IgD-negative memory B cell (primary cell): ENCODE results near the gene LILRA2. TPM values are rescaled to one million over a fixed set of nuclear protein-coding genes. Genes with fewer than 3 reads are reported as not detected.

Experiments
- H3K27ac Mint-ChIP-seq, 3 donors: one replicate each; pipeline ENCODE4 v1.8.0; 2020 to 2022; ENCODE audit warnings: mild to moderate bottlenecking in 3 of 3, mixed read lengths in 3 of 3, moderate library complexity in 1 of 3
- H3K27me3 Mint-ChIP-seq: one replicate; pipeline ENCODE4 v1.8.0; 2021; ENCODE audit warnings: mixed read lengths
- H3K36me3 Mint-ChIP-seq: one replicate; pipeline ENCODE4 v1.8.0; 2020; ENCODE audit warnings: mild to moderate bottlenecking, mixed read lengths
- H3K4me1 Mint-ChIP-seq, 3 donors: one replicate each; pipeline ENCODE4 v1.8.0; 2020 to 2022; ENCODE audit warnings: mixed read lengths in 3 of 3, mild to moderate bottlenecking in 1 of 3
- H3K4me3 Mint-ChIP-seq, 4 donors: one replicate each; pipeline ENCODE4 v1.8.0; 2020 to 2022; ENCODE audit warnings: mild to moderate bottlenecking in 4 of 4, mixed read lengths in 4 of 4, moderate library complexity in 3 of 4
- H3K9me3 Mint-ChIP-seq, 3 donors: one replicate each; pipeline ENCODE4 v1.8.0; 2020 to 2021; ENCODE audit warnings: mixed read lengths in 3 of 3, mild to moderate bottlenecking in 1 of 3
- polyA plus RNA-seq: library from polyadenylated mRNA; unstranded; fragments of 300-500 nt; fragmentation: Illumina TruSeq; gene quantifications from one replicate; pipeline ENCODE4 v1.2.3, GENCODE V29; 2021

LILRA2 gene
- polyA plus RNA-seq = 0.73 TPM

GRCh38 chr19:54573330-54573872, at the start of gene LILRA2:
Gene LILRA2, plus strand, starts transcription at chr19:54573790. Its CDS starts 89 bp downstream, at chr19:54573879.
- H3K27ac Mint-ChIP-seq = peak within 1 kb of the TSS in 1 of 3 donors; percentile 90
- H3K4me1 Mint-ChIP-seq = peaks cover 14 to 24% (median 18%) of the 10 kb centered on the region in 3 donors
- no peaks in the 10 kb centered on the region for H3K9me3 Mint-ChIP-seq
- peak within 1 kb of the TSS; percentile 4 to 87 (median 83) for H3K4me3 Mint-ChIP-seq
- H3K27me3 Mint-ChIP-seq = peaks cover 17% of the 10 kb centered on the region
- H3K36me3 Mint-ChIP-seq = no peaks in the 10 kb centered on the region

GRCh38 chr19:54525636-54526035, 48.0 kb upstream of the LILRA2 start:
- Mint-ChIP-seq H3K27ac (no peak overlapping the region), H3K4me1 (peaks cover 17 to 27% (median 22%) of the 10 kb centered on the region in 3 donors), H3K4me3 (no peak overlapping the region), H3K9me3 (peaks cover 0 to 10% (median 4%) of the 10 kb centered on the region in 3 donors), H3K27me3 (peaks cover 22% of the 10 kb centered on the region), H3K36me3 (peaks cover 5% of the 10 kb centered on the region)

GRCh38 chr19:54526972-54527371, 46.6 kb upstream of the LILRA2 start:
- H3K27me3 Mint-ChIP-seq = peaks cover 11% of the 10 kb centered on the region
- peaks cover 5% of the 10 kb centered on the region for H3K36me3 Mint-ChIP-seq
- H3K4me3 Mint-ChIP-seq = no peak overlapping the region
- H3K27ac Mint-ChIP-seq = no peak overlapping the region
- H3K4me1 Mint-ChIP-seq = peaks cover 10 to 19% (median 19%) of the 10 kb centered on the region in 3 donors
- H3K9me3 Mint-ChIP-seq = peaks cover 0 to 7% (median 4%) of the 10 kb centered on the region in 3 donors

GRCh38 chr19:54530866-54531265, 42.7 kb upstream of the LILRA2 start:
- H3K36me3 Mint-ChIP-seq = peaks cover 5% of the 10 kb centered on the region
- peaks cover 0 to 7% (median 4%) of the 10 kb centered on the region in 3 donors for H3K9me3 Mint-ChIP-seq
- H3K4me3 Mint-ChIP-seq = no peak overlapping the region
- peaks cover 18 to 23% (median 19%) of the 10 kb centered on the region in 3 donors for H3K4me1 Mint-ChIP-seq
- peaks cover 12% of the 10 kb centered on the region for H3K27me3 Mint-ChIP-seq
- H3K27ac Mint-ChIP-seq = no peak overlapping the region

- no peak overlapping the region for H3K27ac Mint-ChIP-seq
- peaks cover 4% of the 10 kb centered on the region for H3K27me3 Mint-ChIP-seq
- peak overlapping the region in 3 of 4 donors; percentile 66 to 86 (median 70) for H3K4me3 Mint-ChIP-seq
- peaks cover 0 to 4% (median 0%) of the 10 kb centered on the region in 3 donors for H3K9me3 Mint-ChIP-seq
- peaks cover 1% of the 10 kb centered on the region for H3K36me3 Mint-ChIP-seq
- H3K4me1 Mint-ChIP-seq = peaks cover 18 to 23% (median 19%) of the 10 kb centered on the region in 3 donors
Observed at GRCh38 chr19:54532528-54532927, 41.1 kb upstream of the LILRA2 start.

- Mint-ChIP-seq H3K4me3 (no peak overlapping the region), H3K27me3 (peaks cover 4% of the 10 kb centered on the region), H3K4me1 (peaks cover 18 to 23% (median 19%) of the 10 kb centered on the region in 3 donors), H3K36me3 (peaks cover 1% of the 10 kb centered on the region), H3K27ac (no peak overlapping the region), H3K9me3 (peaks cover 0 to 4% (median 0%) of the 10 kb centered on the region in 3 donors)
Observed at GRCh38 chr19:54533476-54533875, 40.1 kb upstream of the LILRA2 start.

GRCh38 chr19:54534156-54534555, 39.4 kb upstream of the LILRA2 start:
- peaks cover 0 to 3% (median 0%) of the 10 kb centered on the region in 3 donors for H3K9me3 Mint-ChIP-seq
- peaks cover 13 to 18% (median 16%) of the 10 kb centered on the region in 3 donors for H3K4me1 Mint-ChIP-seq
- no peak overlapping the region for H3K4me3 Mint-ChIP-seq
- peaks cover 1% of the 10 kb centered on the region for H3K36me3 Mint-ChIP-seq
- H3K27ac Mint-ChIP-seq = no peak overlapping the region
- H3K27me3 Mint-ChIP-seq = peaks cover 4% of the 10 kb centered on the region

- H3K27ac Mint-ChIP-seq = no peak overlapping the region
- peaks cover 9 to 17% (median 16%) of the 10 kb centered on the region in 3 donors for H3K4me1 Mint-ChIP-seq
- H3K27me3 Mint-ChIP-seq = peaks cover 4% of the 10 kb centered on the region
- peaks cover 0 to 2% (median 0%) of the 10 kb centered on the region in 3 donors for H3K9me3 Mint-ChIP-seq
- peaks cover 1% of the 10 kb centered on the region for H3K36me3 Mint-ChIP-seq
- H3K4me3 Mint-ChIP-seq = no peak overlapping the region
Observed at GRCh38 chr19:54535601-54536000, 38.0 kb upstream of the LILRA2 start.

- Mint-ChIP-seq H3K36me3 (peaks cover 1% of the 10 kb centered on the region), H3K9me3 (peaks cover 0 to 2% (median 0%) of the 10 kb centered on the region in 3 donors), H3K27me3 (peaks cover 4% of the 10 kb centered on the region), H3K27ac (no peak overlapping the region), H3K4me1 (peaks cover 4 to 12% (median 12%) of the 10 kb centered on the region in 3 donors), H3K4me3 (no peak overlapping the region)
Observed at GRCh38 chr19:54536956-54537355, 36.6 kb upstream of the LILRA2 start.

GRCh38 chr19:54541712-54542111, 31.9 kb upstream of the LILRA2 start:
- Mint-ChIP-seq H3K9me3 (peaks cover 0 to 4% (median 2%) of the 10 kb centered on the region in 3 donors), H3K27ac (no peak overlapping the region), H3K27me3 (peaks cover 7% of the 10 kb centered on the region), H3K4me3 (peak overlapping the region in 1 of 4 donors; percentile 41), H3K4me1 (peaks cover 5 to 6% (median 6%) of the 10 kb centered on the region in 3 donors), H3K36me3 (peaks cover 1% of the 10 kb centered on the region)

- peaks cover 0 to 2% (median 0%) of the 10 kb centered on the region in 3 donors for H3K9me3 Mint-ChIP-seq
- H3K4me3 Mint-ChIP-seq = no peak overlapping the region
- H3K27me3 Mint-ChIP-seq = peaks cover 23% of the 10 kb centered on the region
- no peaks in the 10 kb centered on the region for H3K36me3 Mint-ChIP-seq
- H3K4me1 Mint-ChIP-seq = peaks cover 12 to 18% (median 16%) of the 10 kb centered on the region in 3 donors
- peak overlapping the region in 1 of 3 donors; percentile 31 for H3K27ac Mint-ChIP-seq
Observed at GRCh38 chr19:54548806-54549205, 24.8 kb upstream of the LILRA2 start.

- H3K9me3 Mint-ChIP-seq = peaks cover 0 to 2% (median 0%) of the 10 kb centered on the region in 3 donors
- no peaks in the 10 kb centered on the region for H3K36me3 Mint-ChIP-seq
- peaks cover 23% of the 10 kb centered on the region for H3K27me3 Mint-ChIP-seq
- no peak overlapping the region for H3K4me3 Mint-ChIP-seq
- H3K4me1 Mint-ChIP-seq = peaks cover 12 to 17% (median 16%) of the 10 kb centered on the region in 3 donors
- no peak overlapping the region for H3K27ac Mint-ChIP-seq
Observed at GRCh38 chr19:54549224-54549623, 24.4 kb upstream of the LILRA2 start.

GRCh38 chr19:54551293-54551692, 22.3 kb upstream of the LILRA2 start:
- peak overlapping the region in 2 of 3 donors; percentile 54 to 61 for H3K27ac Mint-ChIP-seq
- H3K9me3 Mint-ChIP-seq = peaks cover 0 to 2% (median 0%) of the 10 kb centered on the region in 3 donors
- H3K4me1 Mint-ChIP-seq = peaks cover 12 to 17% (median 16%) of the 10 kb centered on the region in 3 donors
- no peaks in the 10 kb centered on the region for H3K36me3 Mint-ChIP-seq
- H3K27me3 Mint-ChIP-seq = peaks cover 23% of the 10 kb centered on the region
- peak overlapping the region in 3 of 4 donors; percentile 25 to 61 (median 26) for H3K4me3 Mint-ChIP-seq

- Mint-ChIP-seq H3K4me1 (peaks cover 12 to 17% (median 16%) of the 10 kb centered on the region in 3 donors), H3K36me3 (no peaks in the 10 kb centered on the region), H3K4me3 (peak overlapping the region in 3 of 4 donors; percentile 3 to 69 (median 61)), H3K27ac (peak overlapping the region in 1 of 3 donors; percentile 68), H3K9me3 (no peaks in the 10 kb centered on the region), H3K27me3 (peaks cover 23% of the 10 kb centered on the region)
Observed at GRCh38 chr19:54551950-54552912, 21.4 kb upstream of the LILRA2 start.

- Mint-ChIP-seq H3K27me3 (peaks cover 23% of the 10 kb centered on the region), H3K36me3 (no peaks in the 10 kb centered on the region), H3K4me3 (no peak overlapping the region), H3K27ac (no peak overlapping the region), H3K9me3 (no peaks in the 10 kb centered on the region), H3K4me1 (peaks cover 12 to 17% (median 16%) of the 10 kb centered on the region in 3 donors)
Observed at GRCh38 chr19:54552913-54553310, 20.7 kb upstream of the LILRA2 start.
